ENCODE results near the gene ATRN. TPM values are rescaled to one million over a fixed set of nuclear protein-coding genes. Genes with fewer than 3 reads are reported as not detected.

ATRN gene
- total RNA-seq, 1 experiment from 2014 or later = 26.1 TPM

- intact Hi-C loops (cut with micrococcal nuclease) = loop anchor here (5.0 kb wide), 1 partner anchor 92 kb away; the partner anchor contains the start of gene ADISSP
- Histone ChIP-seq H3K9me3 (ENCODE audit: low read length) (no peaks in the 10 kb centered on the region), H4K20me1 (ENCODE audit: low read length) (no peaks in the 10 kb centered on the region), H3K4me3 (ENCODE audit: low read length) (no peak overlapping the region), H3F3A (ENCODE audit: low read length, unreplicated experiment) (no peaks in the 10 kb centered on the region), H3K9ac (ENCODE audit: low read length) (no peak overlapping the region), H3K27ac (ENCODE audit: low read length) (no peak overlapping the region), H2AFZ (ENCODE audit: low read length) (no peak overlapping the region), H3K27me3 (ENCODE audit: low read length) (peaks cover 48% of the 10 kb centered on the region), H3K79me2 (ENCODE audit: low read length) (no peaks in the 10 kb centered on the region), H3K36me3 (ENCODE audit: low read depth, low read length) (no peaks in the 10 kb centered on the region), H3K9me2 (replicated peaks; ENCODE audit: low read length) (no peaks in the 10 kb centered on the region), H3K4me2 (ENCODE audit: low read length) (no peak overlapping the region), H3K4me1 (ENCODE audit: insufficient read depth, low read length) (no peaks in the 10 kb centered on the region; the same call in 1 of the 2 replicates)
- ChIA-PET CTCF (interaction anchor here (1.1 to 2.4 kb wide), 3 partner anchors 36 to 106 kb away, joined by 3 to 11 read pairs (median 5); partner anchors contain the start of gene SPEF1), POLR2A (ENCODE audit: unreplicated experiment) (no interaction called here)
- DNase-seq (no peak), ATAC-seq (no peak)
- no TSS peak for BruUV-seq (replicated peaks)
- no peak for TF ChIP-seq EZH2 (IDR thresholded peaks at IDR 0.05; ENCODE audit: low read length, unreplicated experiment)
- no peak for TF ChIP-seq CTCF (conservative IDR thresholded peaks at IDR 0.05; ENCODE audit: low read depth, low read length)
- no peak for TF ChIP-seq EZH2phosphoT487 (IDR thresholded peaks at IDR 0.05; ENCODE audit: borderline replicate concordance, low read length)
Measured at GRCh38 chr20:3674995-3675900, 204.4 kb downstream of the ATRN start.

- CTCF ChIA-PET = interaction anchor here (0.6 to 2.4 kb wide), 4 partner anchors 33 to 103 kb away, joined by 5 to 22 read pairs (median 8); partner anchors contain the start of genes ADISSP and SPEF1
- H3K9ac ChIP-seq (ENCODE audit: low read length) = no peak overlapping the region
- H3K27me3 ChIP-seq (ENCODE audit: low read length) = peaks cover 47% of the 10 kb centered on the region
Measured at GRCh38 chr20:3677733-3678132, 206.9 kb downstream of the ATRN start.

More at GRCh38 chr20:3677733-3678132, 206.9 kb downstream of the ATRN start:
- intact Hi-C loops (cut with micrococcal nuclease) = loop anchor here (5.0 kb wide), 1 partner anchor 90 kb away; the partner anchor contains the start of gene ADISSP
- no peak overlapping the region for H3K4me2 ChIP-seq (ENCODE audit: low read length)
- peaks cover 3% of the 10 kb centered on the region; the same call in 1 of the 2 replicates for H3K4me1 ChIP-seq (ENCODE audit: insufficient read depth, low read length)
- no peaks in the 10 kb centered on the region for H3K9me3 ChIP-seq (ENCODE audit: low read length)
- POLR2A ChIA-PET (ENCODE audit: unreplicated experiment) = no interaction called here
- DNase-seq = no peak
- no peak overlapping the region for H3K4me3 ChIP-seq (ENCODE audit: low read length)
- no peaks in the 10 kb centered on the region for H3F3A ChIP-seq (ENCODE audit: low read length, unreplicated experiment)
- no peak overlapping the region for H2AFZ ChIP-seq (ENCODE audit: low read length)
- H4K20me1 ChIP-seq (ENCODE audit: low read length) = no peaks in the 10 kb centered on the region
- TF ChIP-seq EZH2phosphoT487 (IDR thresholded peaks at IDR 0.05; ENCODE audit: borderline replicate concordance, low read length) (no peak), CTCF (conservative IDR thresholded peaks at IDR 0.05; ENCODE audit: low read depth, low read length) (no peak), EZH2 (IDR thresholded peaks at IDR 0.05; ENCODE audit: low read length, unreplicated experiment) (no peak)
- no TSS peak for BruUV-seq (replicated peaks)
- no peak overlapping the region for H3K27ac ChIP-seq (ENCODE audit: low read length)
- ATAC-seq = no peak
- H3K79me2 ChIP-seq (ENCODE audit: low read length) = no peaks in the 10 kb centered on the region
- no peaks in the 10 kb centered on the region for H3K36me3 ChIP-seq (ENCODE audit: low read depth, low read length)
- H3K9me2 ChIP-seq (replicated peaks; ENCODE audit: low read length) = no peaks in the 10 kb centered on the region

All from PC-3 (cell line).